H1 (cell line): ENCODE data around the gene TP53BP1. TPM values are rescaled to one million over a fixed set of nuclear protein-coding genes. Genes with fewer than 3 reads are reported as not detected.
A peak's percentile ranks its signal among the peaks of the same experiment; 100 is the strongest.

Experiments used
- BRCA1 ChIP-seq: IDR thresholded peaks from 2 replicates; pipeline ENCODE4 v1.6.1; 2012; ENCODE audit warnings: low read depth, low read length, improper control_type of control experiment
- CEBPB ChIP-seq: IDR thresholded peaks from 2 replicates; pipeline ENCODE4 v1.6.1; 2012; ENCODE audit warnings: low read depth, low read length
- CHD2 ChIP-seq: IDR thresholded peaks from 2 replicates; pipeline ENCODE4 v1.6.1; 2012; ENCODE audit warnings: low read length, improper control_type of control experiment
- CREB1 ChIP-seq: IDR thresholded peaks from 2 replicates; pipeline ENCODE4 v1.6.1; 2012; ENCODE audit warnings: inconsistent platforms
- EZH2 ChIP-seq: fragments of 200-600 bp; sonication (generic); IDR thresholded peaks from 2 replicates; pipeline ENCODE4 v1.7.1; 2012; ENCODE audit warnings: low read depth, mild to moderate bottlenecking, moderate library complexity, low read length, inconsistent platforms; ENCODE audit not compliant: severe bottlenecking
- JUN ChIP-seq: IDR thresholded peaks from 2 replicates; pipeline ENCODE4 v1.6.1; 2011; ENCODE audit warnings: low read depth, mild to moderate bottlenecking, improper control_type of control experiment, low read length
- RAD21 ChIP-seq, 2 experiments: IDR thresholded peaks in 1 of 2; conservative IDR thresholded peaks in 1 of 2; 2 replicates each; pipeline ENCODE4 v1.6.1; 2011; ENCODE audit warnings: low read depth in 2 of 2, low read length in 2 of 2, improper control_type of control experiment in 1 of 2, inconsistent platforms in 1 of 2, mild to moderate bottlenecking in 1 of 2, moderate library complexity in 1 of 2
- RNF2 ChIP-seq: fragments of 200-900, 300-1000 bp; sonication (generic); IDR thresholded peaks from 2 replicates; pipeline ENCODE4 v1.7.1; 2016; ENCODE audit warnings: borderline replicate concordance, low read depth, mild to moderate bottlenecking, antibody characterized with exemption, low read length; ENCODE audit not compliant: poor library complexity, severe bottlenecking; ENCODE audit errors: missing control alignments
- SAP30 ChIP-seq: fragments of 300-600 bp; sonication (generic); IDR thresholded peaks from 2 replicates; pipeline ENCODE4 v1.7.1; 2012; ENCODE audit warnings: low read length, moderate library complexity, mild to moderate bottlenecking, inconsistent platforms; ENCODE audit not compliant: insufficient read depth, insufficient replicate concordance
- SIX5 ChIP-seq: IDR thresholded peaks from 2 replicates; pipeline ENCODE4 v1.6.1; 2011; ENCODE audit warnings: mild to moderate bottlenecking, low read depth, low read length
- SP1 ChIP-seq: IDR thresholded peaks from 2 replicates; pipeline ENCODE4 v1.6.1; 2011; ENCODE audit warnings: low read depth, low read length
- SP2 ChIP-seq: IDR thresholded peaks from 2 replicates; pipeline ENCODE4 v1.6.1; 2012; ENCODE audit warnings: mild to moderate bottlenecking, low read length, inconsistent platforms
- SRF ChIP-seq: IDR thresholded peaks from 2 replicates; pipeline ENCODE4 v1.6.1; 2011; ENCODE audit warnings: mild to moderate bottlenecking, low read depth, low read length, moderate library complexity
- TAF1 ChIP-seq: IDR thresholded peaks from 2 replicates; pipeline ENCODE4 v1.6.1; 2011; ENCODE audit warnings: mild to moderate bottlenecking, low read depth, low read length
- TEAD4 ChIP-seq: IDR thresholded peaks from 2 replicates; pipeline ENCODE4 v1.6.1; 2012; ENCODE audit warnings: low read depth, low read length, inconsistent platforms, mixed read lengths
- polyA plus RNA-seq, 7 experiments: library from polyadenylated mRNA; depleted of rRNA in 3 of 7; stranded (reverse) in 5 of 7; unstranded in 2 of 7; fragments of >200 nt in 5 of 7; fragments of 200-250 nt in 2 of 7; gene quantifications; 1 replicate in 5 of 7; 2 replicates in 1 of 7; 4 replicates in 1 of 7; pipeline versions ENCODE4 v1.2.1 to v1.2.3, GENCODE V29; 2011 to 2013; ENCODE audit warnings: missing spikeins in 2 of 7, mixed read lengths in 2 of 7
- total RNA-seq: library from RNA; stranded (reverse); fragmentation: NEBNext Ultra II Directional; extraction: Animal tissue kit (Norgen Biotek cat#: 25700); gene quantifications from 2 replicates; pipeline ENCODE4 v1.2.1, GENCODE V29; 2021
- TF ChIP-seq, protein P1 (sequence below), 3 experiments: IDR thresholded peaks; 1 replicate in 2 of 3; 2 replicates in 1 of 3; pipeline versions ENCODE4 v1.5.1 to v1.6.1; 2011; ENCODE audit warnings: low read length in 3 of 3, mild to moderate bottlenecking in 3 of 3, inconsistent platforms in 2 of 3, low read depth in 1 of 3, moderate library complexity in 1 of 3; ENCODE audit not compliant: insufficient read depth in 1 of 3; ENCODE audit errors: control extremely low read depth in 1 of 3
- TF ChIP-seq, protein P2 (sequence below): IDR thresholded peaks from 2 replicates; pipeline ENCODE4 v1.6.1; 2012; ENCODE audit warnings: inconsistent platforms

The TP53BP1 gene
- total and polyA plus RNA-seq, 2 of the 8 experiments (the other 6 are each of a cell fraction or from before 2014, with no cell fraction given), result 34.1 to 63.6 TPM

DNA sequence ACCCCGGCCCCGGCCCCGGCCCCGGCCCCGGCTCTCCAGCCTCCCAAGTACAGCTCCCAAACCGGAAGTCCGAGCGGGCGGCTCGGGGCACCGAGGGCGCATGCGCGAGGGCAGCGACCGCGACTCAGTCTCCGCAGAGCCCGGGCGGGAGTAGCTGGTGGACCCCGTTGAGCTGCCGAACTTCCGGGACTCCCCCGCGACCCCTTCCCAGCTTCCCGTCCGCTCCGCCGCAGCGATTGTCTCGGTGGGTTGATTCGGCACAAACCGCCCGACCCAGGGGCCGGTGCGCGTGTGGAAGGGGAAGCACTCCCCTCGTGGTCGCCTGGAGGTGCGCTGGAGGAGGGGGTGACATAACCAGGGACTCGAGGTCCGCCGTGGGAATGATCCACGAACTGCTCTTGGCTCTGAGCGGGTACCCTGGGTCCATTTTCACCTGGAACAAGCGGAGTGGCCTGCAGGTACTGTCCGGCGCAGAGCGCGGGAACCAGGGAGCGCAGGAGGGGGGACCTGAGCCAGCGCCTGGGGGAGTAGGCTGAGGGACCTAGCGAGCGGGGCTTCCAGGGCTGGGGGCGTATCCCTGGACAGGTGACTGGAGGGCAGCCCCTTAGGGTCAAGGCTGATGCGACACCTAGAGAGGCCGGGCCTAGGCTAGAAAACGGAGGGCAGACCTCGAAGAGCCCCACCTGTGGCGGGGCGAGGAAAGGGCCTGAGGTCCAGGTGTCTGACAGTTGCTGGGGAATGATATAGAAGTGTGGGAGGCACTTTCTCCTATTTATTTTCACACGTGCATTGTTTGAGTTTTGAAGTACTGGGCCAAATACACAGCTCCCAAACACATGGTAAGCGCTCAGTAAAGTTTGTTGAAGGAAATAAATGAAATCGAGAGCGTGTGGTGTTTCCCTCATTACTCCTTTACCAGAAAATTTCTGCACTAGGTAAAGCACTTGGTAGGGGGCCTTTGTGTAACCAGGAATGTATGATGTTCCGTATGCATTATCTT lies 121.7 kb downstream of the TP53BP1 start, which contains the start of the genes TUBGCP4 and ZSCAN29 (continued):
- TF ChIP-seq, protein P1, sequence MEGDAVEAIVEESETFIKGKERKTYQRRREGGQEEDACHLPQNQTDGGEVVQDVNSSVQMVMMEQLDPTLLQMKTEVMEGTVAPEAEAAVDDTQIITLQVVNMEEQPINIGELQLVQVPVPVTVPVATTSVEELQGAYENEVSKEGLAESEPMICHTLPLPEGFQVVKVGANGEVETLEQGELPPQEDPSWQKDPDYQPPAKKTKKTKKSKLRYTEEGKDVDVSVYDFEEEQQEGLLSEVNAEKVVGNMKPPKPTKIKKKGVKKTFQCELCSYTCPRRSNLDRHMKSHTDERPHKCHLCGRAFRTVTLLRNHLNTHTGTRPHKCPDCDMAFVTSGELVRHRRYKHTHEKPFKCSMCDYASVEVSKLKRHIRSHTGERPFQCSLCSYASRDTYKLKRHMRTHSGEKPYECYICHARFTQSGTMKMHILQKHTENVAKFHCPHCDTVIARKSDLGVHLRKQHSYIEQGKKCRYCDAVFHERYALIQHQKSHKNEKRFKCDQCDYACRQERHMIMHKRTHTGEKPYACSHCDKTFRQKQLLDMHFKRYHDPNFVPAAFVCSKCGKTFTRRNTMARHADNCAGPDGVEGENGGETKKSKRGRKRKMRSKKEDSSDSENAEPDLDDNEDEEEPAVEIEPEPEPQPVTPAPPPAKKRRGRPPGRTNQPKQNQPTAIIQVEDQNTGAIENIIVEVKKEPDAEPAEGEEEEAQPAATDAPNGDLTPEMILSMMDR (IDR thresholded peaks at IDR 0.05; ENCODE audit: control extremely low read depth in 1 of 3, insufficient read depth in 1 of 3, low read depth in 1 of 3, low read length in 3 of 3), result peak; percentile 57 to 71 (median 65)
- TF ChIP-seq SIX5, result no peak
- TF ChIP-seq JUN, result no peak
- TF ChIP-seq, protein P2, sequence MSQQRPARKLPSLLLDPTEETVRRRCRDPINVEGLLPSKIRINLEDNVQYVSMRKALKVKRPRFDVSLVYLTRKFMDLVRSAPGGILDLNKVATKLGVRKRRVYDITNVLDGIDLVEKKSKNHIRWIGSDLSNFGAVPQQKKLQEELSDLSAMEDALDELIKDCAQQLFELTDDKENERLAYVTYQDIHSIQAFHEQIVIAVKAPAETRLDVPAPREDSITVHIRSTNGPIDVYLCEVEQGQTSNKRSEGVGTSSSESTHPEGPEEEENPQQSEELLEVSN, result peak; percentile 50
- 0 out of 2 replicates have a peak, but pooled peaks have one; percentile 48 for TF ChIP-seq CREB1
- TF ChIP-seq CHD2, result no peak
- TF ChIP-seq BRCA1, result no peak; the same call in 1 of the 2 replicates
- TF ChIP-seq CEBPB, result no peak
- no peak for TF ChIP-seq RNF2
- TF ChIP-seq SAP30, result peak; percentile 88
- no peak for TF ChIP-seq SP1
- TF ChIP-seq TAF1, result peak; percentile 78
- no peak for TF ChIP-seq SRF
- TF ChIP-seq EZH2, result no peak
- no peak for TF ChIP-seq SP2
- no peak for TF ChIP-seq RAD21 (IDR thresholded peaks at IDR 0.05 in 1 of 2, conservative IDR thresholded peaks at IDR 0.05 in 1 of 2; ENCODE audit: low read depth in 2 of 2, low read length in 2 of 2)
- no peak for TF ChIP-seq TEAD4
